HG03175 (cell line): ENCODE results near the gene CCND2.
A peak's percentile ranks its signal among the peaks of the same experiment; 100 is the strongest.
"Not testable (repeated sequence)": the region's sequence is repeated elsewhere in the genome, so short reads cannot be mapped to it uniquely, and the experiment has no call there.

Experiments
- ATAC-seq: cut with Tn5 transposase; IDR thresholded peaks from one replicate; pipeline ENCODE4 v1.9.1; 2021; ENCODE audit warnings: mild to moderate bottlenecking, moderate library complexity; ENCODE audit not compliant: unreplicated experiment

CCND2 gene

GRCh38 chr12:4273652-4274395 lies at the start of gene CCND2:
Gene CCND2, plus strand, starts transcription at chr12:4273762. Its CDS starts 279 bp downstream, at chr12:4274041.
- ATAC-seq: peak; percentile 23

GRCh38 chr12:4224206-4224889 lies 49.2 kb upstream of the CCND2 start:
- ATAC-seq: no peak

- ATAC-seq: no peak
Observed at GRCh38 chr12:4225571-4225970, 48.0 kb upstream of the CCND2 start.

GRCh38 chr12:4227046-4227445 lies 46.5 kb upstream of the CCND2 start:
- no peak for ATAC-seq

GRCh38 chr12:4228122-4228580 lies 45.4 kb upstream of the CCND2 start:
- no peak for ATAC-seq

GRCh38 chr12:4230526-4230925 lies 43.0 kb upstream of the CCND2 start:
- ATAC-seq: no peak

GRCh38 chr12:4238577-4238976 lies 35.0 kb upstream of the CCND2 start:
- no peak for ATAC-seq

GRCh38 chr12:4239746-4240145 lies 33.8 kb upstream of the CCND2 start:
- ATAC-seq: no peak

- no peak for ATAC-seq
Observed at GRCh38 chr12:4240161-4240783, 33.3 kb upstream of the CCND2 start.

GRCh38 chr12:4240981-4241380 lies 32.6 kb upstream of the CCND2 start:
- ATAC-seq: no peak

GRCh38 chr12:4241592-4241991 lies 32.0 kb upstream of the CCND2 start:
- ATAC-seq: no peak

GRCh38 chr12:4242595-4242994 lies 31.0 kb upstream of the CCND2 start:
- ATAC-seq: no peak

GRCh38 chr12:4243091-4243490 lies 30.5 kb upstream of the CCND2 start:
- ATAC-seq: no peak

GRCh38 chr12:4243491-4244100 lies 30.0 kb upstream of the CCND2 start:
- ATAC-seq: not testable (repeated sequence)

- no peak for ATAC-seq
Observed at GRCh38 chr12:4244868-4245267, 28.7 kb upstream of the CCND2 start.

GRCh38 chr12:4245446-4245845 lies 28.1 kb upstream of the CCND2 start:
- ATAC-seq: no peak

- no peak for ATAC-seq
Observed at GRCh38 chr12:4246116-4246515, 27.4 kb upstream of the CCND2 start.

- no peak for ATAC-seq
Observed at GRCh38 chr12:4250691-4251090, 22.9 kb upstream of the CCND2 start.

- ATAC-seq: no peak
Observed at GRCh38 chr12:4251216-4251891, 22.2 kb upstream of the CCND2 start.

GRCh38 chr12:4251967-4252366 lies 21.6 kb upstream of the CCND2 start:
- ATAC-seq: no peak

GRCh38 chr12:4252601-4253000 lies 21.0 kb upstream of the CCND2 start:
- no peak for ATAC-seq
